SK-N-SH (cell line): ENCODE results near the gene BUD31. TPM values are rescaled to one million over a fixed set of nuclear protein-coding genes. Genes with fewer than 3 reads are reported as not detected.

ENCODE experiments used
- CTCF ChIA-PET: fragments of 300-600, 350-600 bp; formaldehyde crosslinking; extraction: SDS; loops from one replicate; lab custom pipeline; 2021; lab: Yijun Ruan, JAX
- POLR2A ChIA-PET: fragments of 350-600 bp; sonication (Branson Sonifier 250); formaldehyde crosslinking; extraction: SDS; loops from one replicate; lab custom pipeline; 2020; ENCODE audit warnings: antibody characterized with exemption, inconsistent platforms; lab: Yijun Ruan, JAX
- DNase-seq: peaks from one replicate; pipeline ENCODE4 v3.0.0; 2012
- H2AFZ ChIP-seq: fragments of 200-600 bp; sonication (generic); 2 replicates; pipeline ENCODE4 v1.8.1; 2016; ENCODE audit warnings: antibody characterized with exemption, mild to moderate bottlenecking, low read depth
- H3F3A ChIP-seq: fragments of 200-600 bp; sonication (generic); replicated peaks from 2 replicates; pipeline ENCODE3; 2016; ENCODE audit warnings: antibody characterized with exemption, mild to moderate bottlenecking; ENCODE audit not compliant: insufficient read depth
- H3K27ac ChIP-seq, 2 experiments: fragments of 200-500 bp in 1 of 2; fragments of 200-600 bp in 1 of 2; sonication (Bioruptor generic) in 1 of 2; sonication (generic), shearing (Covaris generic) in 1 of 2; 2 replicates each; pipeline versions ENCODE4 v1.5.1 to v1.6.1; 2014 to 2016; ENCODE audit warnings: low read depth in 2 of 2, inconsistent platforms in 1 of 2, low read length in 1 of 2, mild to moderate bottlenecking in 1 of 2, mixed read lengths in 1 of 2
- H3K27me3 ChIP-seq: fragments of 200-600 bp; sonication (generic), shearing (Covaris generic); 2 replicates; pipeline ENCODE4 v1.6.1; 2016; ENCODE audit warnings: mixed run types; ENCODE audit not compliant: insufficient read depth
- H3K36me3 ChIP-seq, 2 experiments: fragments of 200-500 bp in 1 of 2; fragments of 200-600 bp in 1 of 2; sonication (Bioruptor generic) in 1 of 2; sonication (generic) in 1 of 2; replicated peaks in 1 of 2; 2 replicates each; pipeline versions ENCODE3 to v1.5.1; 2014 to 2016; ENCODE audit warnings: low read length in 1 of 2, mild to moderate bottlenecking in 1 of 2; ENCODE audit not compliant: insufficient read depth in 2 of 2, control insufficient read depth in 1 of 2
- H3K4me1 ChIP-seq, 2 experiments: fragments of 200-500 bp in 1 of 2; fragments of 200-600 bp in 1 of 2; sonication (Bioruptor generic) in 1 of 2; sonication (generic), shearing (Covaris generic) in 1 of 2; 2 replicates each; pipeline versions ENCODE4 v1.5.1 to v1.6.1; 2014 to 2016; ENCODE audit warnings: low read depth in 1 of 2, low read length in 1 of 2, mixed run types in 1 of 2; ENCODE audit not compliant: insufficient read depth in 2 of 2, control insufficient read depth in 1 of 2
- H3K4me2 ChIP-seq: fragments of 200-600 bp; sonication (generic), shearing (Covaris generic); 2 replicates; pipeline ENCODE4 v1.6.1; 2017; ENCODE audit warnings: mixed run types
- H3K4me3 ChIP-seq, 2 experiments: fragments of 200-500 bp in 1 of 2; fragments of 200-600 bp in 1 of 2; sonication (Bioruptor generic) in 1 of 2; sonication (generic), shearing (Covaris generic) in 1 of 2; 2 replicates each; pipeline versions ENCODE4 v1.5.1 to v1.8.1; 2014 to 2016; ENCODE audit warnings: low read depth in 2 of 2, inconsistent platforms in 1 of 2, low read length in 1 of 2, mild to moderate bottlenecking in 1 of 2, mixed read lengths in 1 of 2, moderate library complexity in 1 of 2
- H3K79me2 ChIP-seq: fragments of 200-600 bp; sonication (generic); 2 replicates; pipeline ENCODE4 v1.8.1; 2017; ENCODE audit warnings: mild to moderate bottlenecking; ENCODE audit not compliant: insufficient read depth
- H3K9ac ChIP-seq: fragments of 200-600 bp; sonication (generic); 2 replicates; pipeline ENCODE4 v1.6.1; 2017; ENCODE audit warnings: mixed run types
- H3K9me2 ChIP-seq: fragments of 200-600 bp; sonication (generic); 2 replicates; pipeline ENCODE4 v1.6.1; 2017; ENCODE audit warnings: mixed run types
- H3K9me3 ChIP-seq: fragments of 200-600 bp; sonication (generic); 2 replicates; pipeline ENCODE4 v1.6.1; 2017; ENCODE audit warnings: mixed run types, mild to moderate bottlenecking, moderate library complexity
- H4K20me1 ChIP-seq: fragments of 200-600 bp; sonication (generic); 2 replicates; pipeline ENCODE4 v1.6.1; 2017; ENCODE audit warnings: mild to moderate bottlenecking, mixed run types; ENCODE audit not compliant: insufficient read depth
- CHD2 ChIP-seq: fragments of 150-350 bp; IDR thresholded peaks from 2 replicates; pipeline ENCODE4 v1.6.1; 2018; ENCODE audit warnings: low read length; ENCODE audit not compliant: partially characterized antibody
- ELF1 ChIP-seq: IDR thresholded peaks from 2 replicates; pipeline ENCODE4 v1.4.0; 2012
- EZH2phosphoT487 ChIP-seq: fragments of 200-600 bp; sonication (generic); IDR thresholded peaks from 2 replicates; pipeline ENCODE4 v1.6.1; 2017; ENCODE audit warnings: low read depth, mixed run types, mild to moderate bottlenecking, antibody characterized with exemption, moderate library complexity, borderline replicate concordance
- FOXJ3 ChIP-seq: sonication (generic); formaldehyde crosslinking; IDR thresholded peaks from 2 replicates; pipeline ENCODE4 v1.5.1; 2020; ENCODE audit warnings: mild to moderate bottlenecking, missing genetic modification reagents
- MEF2A ChIP-seq: IDR thresholded peaks from 2 replicates; pipeline ENCODE4 v1.4.0; 2012; ENCODE audit warnings: low read depth, borderline replicate concordance
- MXI1 ChIP-seq: IDR thresholded peaks from 2 replicates; pipeline ENCODE4 v1.6.1; 2012; ENCODE audit warnings: mild to moderate bottlenecking, low read depth, low read length, improper control_type of control experiment
- RAD21 ChIP-seq: IDR thresholded peaks from 2 replicates; pipeline ENCODE4 v1.6.1; 2012; ENCODE audit warnings: mild to moderate bottlenecking, low read length
- RFX5 ChIP-seq: IDR thresholded peaks from 2 replicates; pipeline ENCODE4 v1.6.1; 2012; ENCODE audit warnings: mild to moderate bottlenecking, improper control_type of control experiment, low read length
- SIN3A ChIP-seq: IDR thresholded peaks from 2 replicates; pipeline ENCODE4 v1.6.1; 2012; ENCODE audit warnings: low read depth, mild to moderate bottlenecking, low read length, moderate library complexity, borderline replicate concordance
- TAF1 ChIP-seq: IDR thresholded peaks from 2 replicates; pipeline ENCODE4 v1.6.1; 2012; ENCODE audit warnings: low read depth, mild to moderate bottlenecking, low read length, moderate library complexity, borderline replicate concordance
- TCF12 ChIP-seq: IDR thresholded peaks from 2 replicates; pipeline ENCODE4 v1.4.0; 2012
- TEAD4 ChIP-seq: IDR thresholded peaks from 2 replicates; pipeline ENCODE4 v1.4.0; 2012; ENCODE audit warnings: mild to moderate bottlenecking, borderline replicate concordance; ENCODE audit not compliant: insufficient read depth
- USF1 ChIP-seq: IDR thresholded peaks from 2 replicates; pipeline ENCODE4 v1.4.0; 2012; ENCODE audit warnings: low read depth, borderline replicate concordance
- WGBS: methylation state at CpG from one replicate; pipeline ENCODE4 v1.1.6; 2017; ENCODE audit warnings: low lambda C conversion rate; 5-methylcytosine and 5-hydroxymethylcytosine counted together
- polyA plus RNA-seq, 3 experiments: library from polyadenylated mRNA; depleted of rRNA; stranded (reverse); fragments of >200 nt; gene quantifications; 2 replicates each; pipeline ENCODE4 v1.2.3, GENCODE V29; 2012
- TF ChIP-seq, protein P1 (sequence below): fragments of 150-350 bp; IDR thresholded peaks from 2 replicates; pipeline ENCODE4 v1.6.1; 2017; ENCODE audit warnings: antibody characterized with exemption, low read length, low read depth, borderline replicate concordance
- TF ChIP-seq, protein P2 (sequence below): IDR thresholded peaks from 2 replicates; pipeline ENCODE4 v1.6.1; 2012; ENCODE audit warnings: mild to moderate bottlenecking, low read depth, low read length, moderate library complexity
- TF ChIP-seq, protein P3 (sequence below): IDR thresholded peaks from 2 replicates; pipeline ENCODE4 v1.4.0; 2012; ENCODE audit warnings: low read depth

The BUD31 gene
- polyA plus RNA-seq, 1 of the 3 experiments (the other 2 are of a cell fraction), result 162 TPM

- H3K9ac ChIP-seq, result no peak overlapping the region
- peaks cover 33 to 51% of the 10 kb centered on the region in 2 experiments for H3K36me3 ChIP-seq
- no peaks in the 10 kb centered on the region for H3K9me2 ChIP-seq
- H3K4me1 ChIP-seq, result peaks cover 0 to 3% of the 10 kb centered on the region in 2 experiments; a peak in 2 of 4 replicates
- no peak overlapping the region for H2AFZ ChIP-seq
- CTCF ChIA-PET, result interaction anchor here (0.6 to 1.6 kb wide), 4 partner anchors 9 to 49 kb away, joined by 3 to 5 read pairs (median 4); no protein-coding TSS in a partner anchor
- no peaks in the 10 kb centered on the region for H3K79me2 ChIP-seq
- peaks cover 42% of the 10 kb centered on the region for H3F3A ChIP-seq
- no peak for TF ChIP-seq SIN3A
- no peak for TF ChIP-seq TAF1
- TF ChIP-seq MXI1, result no peak
- TF ChIP-seq EZH2phosphoT487, result no peak
- TF ChIP-seq MEF2A, result no peak
- TF ChIP-seq RFX5, result no peak
- TF ChIP-seq USF1, result no peak
- TF ChIP-seq FOXJ3 (CRISPR knock-in tag), result no peak
- TF ChIP-seq CHD2, result no peak
- TF ChIP-seq, protein P1, sequence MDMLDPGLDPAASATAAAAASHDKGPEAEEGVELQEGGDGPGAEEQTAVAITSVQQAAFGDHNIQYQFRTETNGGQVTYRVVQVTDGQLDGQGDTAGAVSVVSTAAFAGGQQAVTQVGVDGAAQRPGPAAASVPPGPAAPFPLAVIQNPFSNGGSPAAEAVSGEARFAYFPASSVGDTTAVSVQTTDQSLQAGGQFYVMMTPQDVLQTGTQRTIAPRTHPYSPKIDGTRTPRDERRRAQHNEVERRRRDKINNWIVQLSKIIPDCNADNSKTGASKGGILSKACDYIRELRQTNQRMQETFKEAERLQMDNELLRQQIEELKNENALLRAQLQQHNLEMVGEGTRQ, result no peak
- TF ChIP-seq ELF1, result no peak
- TF ChIP-seq, protein P2, sequence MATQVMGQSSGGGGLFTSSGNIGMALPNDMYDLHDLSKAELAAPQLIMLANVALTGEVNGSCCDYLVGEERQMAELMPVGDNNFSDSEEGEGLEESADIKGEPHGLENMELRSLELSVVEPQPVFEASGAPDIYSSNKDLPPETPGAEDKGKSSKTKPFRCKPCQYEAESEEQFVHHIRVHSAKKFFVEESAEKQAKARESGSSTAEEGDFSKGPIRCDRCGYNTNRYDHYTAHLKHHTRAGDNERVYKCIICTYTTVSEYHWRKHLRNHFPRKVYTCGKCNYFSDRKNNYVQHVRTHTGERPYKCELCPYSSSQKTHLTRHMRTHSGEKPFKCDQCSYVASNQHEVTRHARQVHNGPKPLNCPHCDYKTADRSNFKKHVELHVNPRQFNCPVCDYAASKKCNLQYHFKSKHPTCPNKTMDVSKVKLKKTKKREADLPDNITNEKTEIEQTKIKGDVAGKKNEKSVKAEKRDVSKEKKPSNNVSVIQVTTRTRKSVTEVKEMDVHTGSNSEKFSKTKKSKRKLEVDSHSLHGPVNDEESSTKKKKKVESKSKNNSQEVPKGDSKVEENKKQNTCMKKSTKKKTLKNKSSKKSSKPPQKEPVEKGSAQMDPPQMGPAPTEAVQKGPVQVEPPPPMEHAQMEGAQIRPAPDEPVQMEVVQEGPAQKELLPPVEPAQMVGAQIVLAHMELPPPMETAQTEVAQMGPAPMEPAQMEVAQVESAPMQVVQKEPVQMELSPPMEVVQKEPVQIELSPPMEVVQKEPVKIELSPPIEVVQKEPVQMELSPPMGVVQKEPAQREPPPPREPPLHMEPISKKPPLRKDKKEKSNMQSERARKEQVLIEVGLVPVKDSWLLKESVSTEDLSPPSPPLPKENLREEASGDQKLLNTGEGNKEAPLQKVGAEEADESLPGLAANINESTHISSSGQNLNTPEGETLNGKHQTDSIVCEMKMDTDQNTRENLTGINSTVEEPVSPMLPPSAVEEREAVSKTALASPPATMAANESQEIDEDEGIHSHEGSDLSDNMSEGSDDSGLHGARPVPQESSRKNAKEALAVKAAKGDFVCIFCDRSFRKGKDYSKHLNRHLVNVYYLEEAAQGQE, result no peak
- TF ChIP-seq RAD21, result no peak
- no peak for TF ChIP-seq TEAD4
- TF ChIP-seq TCF12, result no peak
- TF ChIP-seq, protein P3, sequence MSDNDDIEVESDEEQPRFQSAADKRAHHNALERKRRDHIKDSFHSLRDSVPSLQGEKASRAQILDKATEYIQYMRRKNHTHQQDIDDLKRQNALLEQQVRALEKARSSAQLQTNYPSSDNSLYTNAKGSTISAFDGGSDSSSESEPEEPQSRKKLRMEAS, result no peak
- TF ChIP-seq, all 33 proteins: peak for 0
- no peak overlapping the region for H3K4me2 ChIP-seq
- no peak overlapping the region for H3K27ac ChIP-seq
- H3K9me3 ChIP-seq, result no peaks in the 10 kb centered on the region
- WGBS, result 92% methylated on average over 10 of the region's 11 CpGs
- H4K20me1 ChIP-seq, result peaks cover 8% of the 10 kb centered on the region
- H3K27me3 ChIP-seq, result no peaks in the 10 kb centered on the region
- DNase-seq, result no peak
- POLR2A ChIA-PET, result no interaction called here
- H3K4me3 ChIP-seq, result no peak overlapping the region
Measured at GRCh38 chr7:99366646-99367045, 42.1 kb upstream of the BUD31 start.
